HFFc6 (cell line): ENCODE results near the gene GUCY1A2. TPM values are rescaled to one million over a fixed set of nuclear protein-coding genes. Genes with fewer than 3 reads are reported as not detected.

Experiments used
- DNase-seq: peaks from one replicate; pipeline ENCODE4 v3.0.0-alpha.2; 2018
- H3K27ac Mint-ChIP-seq: 2 replicates; pipeline ENCODE4 v1.8.0; 2020; ENCODE audit warnings: mild to moderate bottlenecking, mixed read lengths
- H3K27me3 Mint-ChIP-seq: 2 replicates; pipeline ENCODE4 v1.8.0; 2021; ENCODE audit warnings: mild to moderate bottlenecking, moderate library complexity, mixed read lengths; ENCODE audit not compliant: insufficient read depth
- H3K36me3 Mint-ChIP-seq: 2 replicates; pipeline ENCODE4 v1.8.0; 2021; ENCODE audit warnings: low read depth, mixed read lengths
- H3K4me1 Mint-ChIP-seq: 2 replicates; pipeline ENCODE4 v1.8.0; 2020; ENCODE audit warnings: low read depth, mixed read lengths
- H3K4me3 Mint-ChIP-seq: 2 replicates; pipeline ENCODE4 v1.8.0; 2020; ENCODE audit warnings: mild to moderate bottlenecking, moderate library complexity, mixed read lengths
- H3K9me3 Mint-ChIP-seq: 2 replicates; pipeline ENCODE4 v1.8.0; 2020; ENCODE audit warnings: mild to moderate bottlenecking, mixed read lengths
- total RNA-seq, 6 experiments: library from RNA; stranded (reverse); fragmentation: NEBNext Ultra II Directional; extraction: Animal tissue kit (Norgen Biotek cat#: 25700); gene quantifications; 2 replicates in 1 of 6; 3 replicates in 5 of 6; pipeline ENCODE4 v1.2.3, GENCODE V29; 2021
- TF ChIP-seq, protein P1 (sequence below): fragments of 200-600 bp; sonication (generic); IDR thresholded peaks from 2 replicates; pipeline ENCODE4 v1.5.0; 2021; ENCODE audit warnings: antibody characterized with exemption, mild to moderate bottlenecking

The GUCY1A2 gene
- total RNA-seq, 6 experiments from 2014 or later: 0.05 to 0.21 (median 0.10) TPM; not detected in 1

DNA sequence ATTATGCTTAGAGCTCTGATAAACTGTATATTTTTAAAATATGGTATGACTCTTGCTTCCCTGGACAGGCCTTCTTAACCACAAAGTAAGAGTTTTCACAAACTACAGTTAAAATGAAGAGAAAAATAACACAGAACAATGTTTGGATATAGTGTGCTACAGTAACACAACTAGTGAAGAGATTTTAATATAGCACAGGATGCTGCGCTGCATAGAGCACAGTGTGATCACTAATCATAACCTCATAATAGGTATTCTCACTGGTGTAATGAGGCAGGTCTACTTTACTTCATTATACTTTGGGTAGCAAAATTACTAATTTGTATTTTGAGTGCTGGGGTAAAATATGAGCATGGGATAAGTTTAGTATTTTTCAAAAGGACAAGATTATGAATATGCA, 256.5 kb downstream of the GUCY1A2 start:
- H3K9me3 Mint-ChIP-seq: peaks cover 13% of the 10 kb centered on the region
- DNase-seq: no peak
- H3K36me3 Mint-ChIP-seq: no peaks in the 10 kb centered on the region
- H3K27ac Mint-ChIP-seq: no peak overlapping the region
- TF ChIP-seq, protein P1, sequence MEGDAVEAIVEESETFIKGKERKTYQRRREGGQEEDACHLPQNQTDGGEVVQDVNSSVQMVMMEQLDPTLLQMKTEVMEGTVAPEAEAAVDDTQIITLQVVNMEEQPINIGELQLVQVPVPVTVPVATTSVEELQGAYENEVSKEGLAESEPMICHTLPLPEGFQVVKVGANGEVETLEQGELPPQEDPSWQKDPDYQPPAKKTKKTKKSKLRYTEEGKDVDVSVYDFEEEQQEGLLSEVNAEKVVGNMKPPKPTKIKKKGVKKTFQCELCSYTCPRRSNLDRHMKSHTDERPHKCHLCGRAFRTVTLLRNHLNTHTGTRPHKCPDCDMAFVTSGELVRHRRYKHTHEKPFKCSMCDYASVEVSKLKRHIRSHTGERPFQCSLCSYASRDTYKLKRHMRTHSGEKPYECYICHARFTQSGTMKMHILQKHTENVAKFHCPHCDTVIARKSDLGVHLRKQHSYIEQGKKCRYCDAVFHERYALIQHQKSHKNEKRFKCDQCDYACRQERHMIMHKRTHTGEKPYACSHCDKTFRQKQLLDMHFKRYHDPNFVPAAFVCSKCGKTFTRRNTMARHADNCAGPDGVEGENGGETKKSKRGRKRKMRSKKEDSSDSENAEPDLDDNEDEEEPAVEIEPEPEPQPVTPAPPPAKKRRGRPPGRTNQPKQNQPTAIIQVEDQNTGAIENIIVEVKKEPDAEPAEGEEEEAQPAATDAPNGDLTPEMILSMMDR: no peak
- H3K4me1 Mint-ChIP-seq: no peaks in the 10 kb centered on the region
- no peaks in the 10 kb centered on the region for H3K27me3 Mint-ChIP-seq
- H3K4me3 Mint-ChIP-seq: no peak overlapping the region

- H3K27ac Mint-ChIP-seq: no peak overlapping the region
- no peak overlapping the region for H3K4me3 Mint-ChIP-seq
- H3K27me3 Mint-ChIP-seq: no peaks in the 10 kb centered on the region
- no peak for DNase-seq
- no peaks in the 10 kb centered on the region for H3K36me3 Mint-ChIP-seq
- peaks cover 16% of the 10 kb centered on the region for H3K9me3 Mint-ChIP-seq
- H3K4me1 Mint-ChIP-seq: no peaks in the 10 kb centered on the region
- TF ChIP-seq, protein P1: no peak
Measured at GRCh38 chr11:106761240-106761639, 257.0 kb downstream of the GUCY1A2 start.

DNA sequence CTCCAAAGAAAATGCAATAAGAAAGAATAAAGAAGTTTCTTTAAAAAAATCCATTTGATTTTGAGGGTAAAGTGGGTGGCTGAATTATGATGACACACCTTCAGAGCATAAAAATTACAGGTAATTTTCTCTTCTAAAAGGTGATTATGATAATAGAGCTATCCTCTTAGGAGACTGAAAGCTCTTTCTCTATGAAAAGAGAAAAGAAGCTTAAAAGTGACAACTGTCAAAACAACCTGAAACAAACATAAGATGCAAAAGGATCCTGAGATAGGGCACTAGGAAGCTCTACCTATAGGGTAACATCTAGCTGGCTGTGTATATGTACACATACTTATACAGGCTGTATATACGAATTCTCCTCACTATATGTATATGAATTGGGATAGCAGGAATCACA, 270.2 kb downstream of the GUCY1A2 start:
- no peak overlapping the region for H3K4me3 Mint-ChIP-seq
- TF ChIP-seq, protein P1: no peak
- no peak for DNase-seq
- no peaks in the 10 kb centered on the region for H3K36me3 Mint-ChIP-seq
- no peaks in the 10 kb centered on the region for H3K27me3 Mint-ChIP-seq
- no peaks in the 10 kb centered on the region for H3K4me1 Mint-ChIP-seq
- no peaks in the 10 kb centered on the region; the same call in 1 of the 2 replicates for H3K9me3 Mint-ChIP-seq
- H3K27ac Mint-ChIP-seq: no peak overlapping the region

- Mint-ChIP-seq H3K4me3 (no peak overlapping the region), H3K27ac (no peak overlapping the region), H3K36me3 (no peaks in the 10 kb centered on the region), H3K9me3 (no peaks in the 10 kb centered on the region; the same call in 1 of the 2 replicates), H3K4me1 (no peaks in the 10 kb centered on the region), H3K27me3 (no peaks in the 10 kb centered on the region)
- TF ChIP-seq, protein P1: no peak
- DNase-seq: no peak
Measured at GRCh38 chr11:106745941-106746340, 272.3 kb downstream of the GUCY1A2 start.

- Mint-ChIP-seq H3K4me3 (no peak overlapping the region), H3K4me1 (no peaks in the 10 kb centered on the region), H3K27me3 (no peaks in the 10 kb centered on the region), H3K36me3 (no peaks in the 10 kb centered on the region), H3K27ac (no peak overlapping the region), H3K9me3 (peaks cover 22% of the 10 kb centered on the region)
- no peak for DNase-seq
- TF ChIP-seq, protein P1: no peak
Measured at GRCh38 chr11:106733635-106734034, 284.6 kb downstream of the GUCY1A2 start.

DNA sequence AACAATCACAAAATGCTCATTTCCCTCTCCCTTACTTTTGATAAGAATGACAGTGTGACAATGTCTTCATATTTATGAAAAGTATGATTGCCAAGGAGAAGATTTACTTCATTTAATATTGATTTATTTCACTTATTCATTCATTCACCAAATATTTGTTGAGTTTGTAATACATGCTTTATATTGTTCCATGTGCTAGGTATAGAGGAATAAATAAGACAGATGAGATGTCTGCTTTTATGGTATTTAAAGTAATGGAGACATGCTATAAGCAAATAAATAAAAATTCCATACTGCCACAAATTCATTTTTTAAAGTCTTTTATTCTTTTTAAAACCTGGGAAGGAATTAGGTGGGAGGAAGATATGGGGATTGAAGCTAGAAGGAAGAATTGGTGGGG, 289.4 kb downstream of the GUCY1A2 start:
- Mint-ChIP-seq H3K9me3 (no peaks in the 10 kb centered on the region), H3K36me3 (no peaks in the 10 kb centered on the region), H3K27ac (no peak overlapping the region), H3K27me3 (peaks cover 2% of the 10 kb centered on the region), H3K4me1 (no peaks in the 10 kb centered on the region), H3K4me3 (no peak overlapping the region)
- TF ChIP-seq, protein P1: no peak
- DNase-seq: no peak
